ENCODE results near the gene APP.
"Not testable (repeated sequence)": the region's sequence is repeated elsewhere in the genome, so short reads cannot be mapped to it uniquely, and the experiment has no call there.

APP gene

GRCh38 chr21:26020510-26020909, 150.1 kb downstream of the APP start:
- H3K79me2 ChIP-seq (ENCODE audit: low read length), result no peaks in the 10 kb centered on the region
- H3K9ac ChIP-seq (ENCODE audit: low read length), result no peak overlapping the region
- no peaks in the 10 kb centered on the region for H3K4me1 ChIP-seq (ENCODE audit: low read length)

GRCh38 chr21:26020081-26020480, 150.5 kb downstream of the APP start:
- H3K4me2 ChIP-seq (ENCODE audit: low read length), result no peak overlapping the region
- H4K20me1 ChIP-seq (ENCODE audit: insufficient read depth, low read length), result no peaks in the 10 kb centered on the region
- no peak for TF ChIP-seq CTCF (IDR thresholded peaks at IDR 0.05; ENCODE audit: low read depth, low read length)
- TF ChIP-seq EZH2phosphoT487 (IDR thresholded peaks at IDR 0.05; ENCODE audit: low read depth), result no peak
- no peaks in the 10 kb centered on the region for H3K27me3 ChIP-seq (ENCODE audit: low read depth, low read length)
- H3K4me3 ChIP-seq (ENCODE audit: low read length), result no peak overlapping the region
- H3K79me2 ChIP-seq (ENCODE audit: low read length), result no peaks in the 10 kb centered on the region
- no peaks in the 10 kb centered on the region for H3K4me1 ChIP-seq (ENCODE audit: low read length)
- H3K9ac ChIP-seq (ENCODE audit: low read length), result no peak overlapping the region
- no peaks in the 10 kb centered on the region for H3K9me3 ChIP-seq (ENCODE audit: insufficient read depth, low read length)
- H3K27ac ChIP-seq (ENCODE audit: low read length), result no peak overlapping the region
- no peaks in the 10 kb centered on the region for H3K36me3 ChIP-seq (replicated peaks; ENCODE audit: low read depth, low read length)
- no peak overlapping the region for H2AFZ ChIP-seq (ENCODE audit: low read depth, low read length)

More at GRCh38 chr21:26020510-26020909, 150.1 kb downstream of the APP start:
- no peak overlapping the region for H3K4me3 ChIP-seq (ENCODE audit: low read length)
- no peak overlapping the region for H3K27ac ChIP-seq (ENCODE audit: low read length)
- H3K4me2 ChIP-seq (ENCODE audit: low read length), result no peak overlapping the region
- no peaks in the 10 kb centered on the region for H4K20me1 ChIP-seq (ENCODE audit: insufficient read depth, low read length)
- TF ChIP-seq EZH2phosphoT487 (IDR thresholded peaks at IDR 0.05; ENCODE audit: low read depth) (no peak), CTCF (IDR thresholded peaks at IDR 0.05; ENCODE audit: low read depth, low read length) (no peak)
- no peaks in the 10 kb centered on the region for H3K9me3 ChIP-seq (ENCODE audit: insufficient read depth, low read length)
- no peaks in the 10 kb centered on the region for H3K27me3 ChIP-seq (ENCODE audit: low read depth, low read length)
- H2AFZ ChIP-seq (ENCODE audit: low read depth, low read length), result no peak overlapping the region
- H3K36me3 ChIP-seq (replicated peaks; ENCODE audit: low read depth, low read length), result no peaks in the 10 kb centered on the region

GRCh38 chr21:26019236-26019635, 151.3 kb downstream of the APP start:
- H3K27ac ChIP-seq (ENCODE audit: low read length), result no peak overlapping the region
- H3K36me3 ChIP-seq (replicated peaks; ENCODE audit: low read depth, low read length), result no peaks in the 10 kb centered on the region
- H3K9me3 ChIP-seq (ENCODE audit: insufficient read depth, low read length), result no peaks in the 10 kb centered on the region
- no peak overlapping the region for H3K9ac ChIP-seq (ENCODE audit: low read length)
- no peak overlapping the region for H2AFZ ChIP-seq (ENCODE audit: low read depth, low read length)
- H3K4me3 ChIP-seq (ENCODE audit: low read length), result no peak overlapping the region
- no peak overlapping the region for H3K4me2 ChIP-seq (ENCODE audit: low read length)
- no peaks in the 10 kb centered on the region for H3K27me3 ChIP-seq (ENCODE audit: low read depth, low read length)
- H3K4me1 ChIP-seq (ENCODE audit: low read length), result no peaks in the 10 kb centered on the region
- no peaks in the 10 kb centered on the region for H4K20me1 ChIP-seq (ENCODE audit: insufficient read depth, low read length)
- no peaks in the 10 kb centered on the region for H3K79me2 ChIP-seq (ENCODE audit: low read length)
- no peak for TF ChIP-seq EZH2phosphoT487 (IDR thresholded peaks at IDR 0.05; ENCODE audit: low read depth)
- TF ChIP-seq CTCF (IDR thresholded peaks at IDR 0.05; ENCODE audit: low read depth, low read length), result no peak

GRCh38 chr21:26013970-26014369, 156.6 kb downstream of the APP start:
- Histone ChIP-seq H3K27me3 (ENCODE audit: low read depth, low read length) (no peaks in the 10 kb centered on the region), H3K9ac (ENCODE audit: low read length) (no peak overlapping the region), H2AFZ (ENCODE audit: low read depth, low read length) (no peak overlapping the region), H3K79me2 (ENCODE audit: low read length) (no peaks in the 10 kb centered on the region), H3K4me1 (ENCODE audit: low read length) (no peaks in the 10 kb centered on the region), H4K20me1 (ENCODE audit: insufficient read depth, low read length) (no peaks in the 10 kb centered on the region), H3K4me2 (ENCODE audit: low read length) (no peak overlapping the region), H3K36me3 (replicated peaks; ENCODE audit: low read depth, low read length) (no peaks in the 10 kb centered on the region), H3K27ac (ENCODE audit: low read length) (no peak overlapping the region), H3K4me3 (ENCODE audit: low read length) (no peak overlapping the region), H3K9me3 (ENCODE audit: insufficient read depth, low read length) (no peaks in the 10 kb centered on the region)
- no peak for TF ChIP-seq CTCF (IDR thresholded peaks at IDR 0.05; ENCODE audit: low read depth, low read length)
- no peak for TF ChIP-seq EZH2phosphoT487 (IDR thresholded peaks at IDR 0.05; ENCODE audit: low read depth)

GRCh38 chr21:26012482-26012881, 158.1 kb downstream of the APP start:
- not testable (repeated sequence) for H3K9me3 ChIP-seq (ENCODE audit: insufficient read depth, low read length); H3K27me3 ChIP-seq (ENCODE audit: low read depth, low read length); H2AFZ ChIP-seq (ENCODE audit: low read depth, low read length); H3K27ac ChIP-seq (ENCODE audit: low read length); H3K79me2 ChIP-seq (ENCODE audit: low read length); H3K4me2 ChIP-seq (ENCODE audit: low read length); H4K20me1 ChIP-seq (ENCODE audit: insufficient read depth, low read length); H3K4me3 ChIP-seq (ENCODE audit: low read length); H3K36me3 ChIP-seq (replicated peaks; ENCODE audit: low read depth, low read length); H3K9ac ChIP-seq (ENCODE audit: low read length); H3K4me1 ChIP-seq (ENCODE audit: low read length)

Measured in OCI-LY3 (cell line).